DMS79 treated with DMSO at 0.1 percent for 48 hours (cell line): ENCODE results near the gene RNASEL.
"Not testable (repeated sequence)": the region's sequence is repeated elsewhere in the genome, so short reads cannot be mapped to it uniquely, and the experiment has no call there.

Experiments
- DNase-seq: peaks from one replicate; lab custom pipeline; 2025; lab: John Stamatoyannopoulos, UW

Gene RNASEL

GRCh38 chr1:182588500-182589396 is at the start of gene RNASEL:
Gene RNASEL, minus strand, starts transcription at chr1:182589256. Its CDS starts 2,450 bp downstream, at chr1:182586806.
- DNase-seq = peak; percentile 66

- no peak for DNase-seq
These were observed 48.7 kb upstream of the RNASEL start for GRCh38 chr1:182637769-182638168.

GRCh38 chr1:182635871-182636270 is 46.8 kb upstream of the RNASEL start:
- no peak for DNase-seq

GRCh38 chr1:182634306-182635072 is 45.4 kb upstream of the RNASEL start:
- DNase-seq = no peak

GRCh38 chr1:182633657-182634281 is 44.7 kb upstream of the RNASEL start:
- peak; percentile 33 for DNase-seq

GRCh38 chr1:182633031-182633430 is 44.0 kb upstream of the RNASEL start:
- DNase-seq = no peak

- not testable (repeated sequence) for DNase-seq
These were observed 43.4 kb upstream of the RNASEL start for GRCh38 chr1:182632441-182632857.

GRCh38 chr1:182631954-182632353 is 42.9 kb upstream of the RNASEL start:
- DNase-seq = no peak

- no peak for DNase-seq
These were observed 42.1 kb upstream of the RNASEL start for GRCh38 chr1:182631053-182631677.

- DNase-seq = no peak
These were observed 41.5 kb upstream of the RNASEL start for GRCh38 chr1:182630586-182630985.

- DNase-seq = no peak
These were observed 40.5 kb upstream of the RNASEL start for GRCh38 chr1:182629499-182630096.

GRCh38 chr1:182629080-182629479 is 40.0 kb upstream of the RNASEL start:
- no peak for DNase-seq

GRCh38 chr1:182628657-182629056 is 39.6 kb upstream of the RNASEL start:
- DNase-seq = no peak

GRCh38 chr1:182627622-182628021 is 38.6 kb upstream of the RNASEL start:
- no peak for DNase-seq

- DNase-seq = no peak
These were observed 37.5 kb upstream of the RNASEL start for GRCh38 chr1:182626527-182626926.

GRCh38 chr1:182625719-182626504 is 36.9 kb upstream of the RNASEL start:
- DNase-seq = no peak

- DNase-seq = no peak
These were observed 36.0 kb upstream of the RNASEL start for GRCh38 chr1:182625024-182625423.

GRCh38 chr1:182624577-182624976 is 35.5 kb upstream of the RNASEL start:
- DNase-seq = no peak

- DNase-seq = no peak
These were observed 34.0 kb upstream of the RNASEL start for GRCh38 chr1:182622901-182623528.

- no peak for DNase-seq
These were observed 32.9 kb upstream of the RNASEL start for GRCh38 chr1:182621906-182622305.
